Gastroesophageal sphincter (tissue), 4 donors: ENCODE data around the gene RERG. TPM values are rescaled to one million over a fixed set of nuclear protein-coding genes. Genes with fewer than 3 reads are reported as not detected.

Source experiments
- ATAC-seq: fragments of 150-250 bp; one replicate; pipeline ENCODE4 v1.9.1; 2016; ENCODE audit warnings: mild to moderate bottlenecking, moderate library complexity
- H3K27ac ChIP-seq, 4 donors: fragments of 200-600 bp; sonication (generic) in 3 of 4; 1 replicate in 3 of 4; 2 replicates in 1 of 4; pipeline ENCODE4 v1.5.1; 2016 to 2019
- H3K27me3 ChIP-seq: fragments of 200-600 bp; sonication (generic); one replicate; pipeline ENCODE4 v1.5.1; 2019
- H3K36me3 ChIP-seq, 2 donors: fragments of 200-600 bp; sonication (generic); one replicate each; pipeline ENCODE4 v1.5.1; 2019; ENCODE audit warnings: control low read depth in 1 of 2
- H3K4me1 ChIP-seq, 3 donors: fragments of 200-600 bp; sonication (generic); 1 replicate in 2 of 3; 2 replicates in 1 of 3; pipeline ENCODE4 v1.5.1; 2016 to 2019; ENCODE audit warnings: control low read depth in 2 of 3
- H3K4me3 ChIP-seq, 2 donors: fragments of 200-600 bp; sonication (generic); one replicate each; pipeline ENCODE4 v1.5.1; 2019; ENCODE audit warnings: mild to moderate bottlenecking in 1 of 2, moderate library complexity in 1 of 2
- H3K9me3 ChIP-seq, 3 donors: fragments of 200-600 bp; sonication (generic); one replicate each; pipeline ENCODE4 v1.5.1; 2017 to 2019; ENCODE audit warnings: control low read depth in 2 of 3
- CTCF ChIP-seq, 4 experiments: fragments of 200-600 bp in 2 of 4; fragments of 450-650 bp in 2 of 4; sonication (generic) in 1 of 4; IDR thresholded peaks; one replicate each; pipeline ENCODE4 v1.5.1; 2017 to 2019; ENCODE audit warnings: antibody characterized with exemption in 4 of 4, mild to moderate bottlenecking in 2 of 4, moderate library complexity in 2 of 4
- EP300 ChIP-seq: sonication (generic); formaldehyde crosslinking; IDR thresholded peaks from one replicate; pipeline ENCODE4 v1.6.1; 2017; ENCODE audit warnings: antibody characterized with exemption, mild to moderate bottlenecking
- POLR2A ChIP-seq, 2 donors: fragments of 450-650 bp; IDR thresholded peaks; one replicate each; pipeline ENCODE4 v1.6.1; 2017; ENCODE audit warnings: antibody characterized with exemption in 2 of 2, mild to moderate bottlenecking in 2 of 2, moderate library complexity in 1 of 2
- POLR2AphosphoS5 ChIP-seq: sonication (generic); formaldehyde crosslinking; IDR thresholded peaks from one replicate; pipeline ENCODE4 v1.6.1; 2017; ENCODE audit warnings: antibody characterized with exemption
- WGBS, 2 donors: methylation state at CpG; one replicate each; pipeline ENCODE4 v1.1.5; 2018; ENCODE audit warnings: low coverage in 1 of 2; 5-methylcytosine and 5-hydroxymethylcytosine counted together
- total RNA-seq, 4 donors: library from RNA; depleted of rRNA; stranded (reverse); fragments of >200 nt; gene quantifications; one replicate each; pipeline ENCODE4 v1.1.0, GENCODE V29; 2016

RERG gene
- total RNA-seq, 4 donors from 2014 or later: 13.6 to 32.0 (median 19.8) TPM

- H3K27me3 ChIP-seq: no peaks in the 10 kb centered on the region
- no peaks in the 10 kb centered on the region for H3K9me3 ChIP-seq
- no peaks in the 10 kb centered on the region for H3K4me1 ChIP-seq
- no peaks in the 10 kb centered on the region for H3K36me3 ChIP-seq
- no peak overlapping the region for H3K27ac ChIP-seq
- no peak overlapping the region for H3K4me3 ChIP-seq
- no peak for ATAC-seq
- TF ChIP-seq EP300 (no peak), POLR2AphosphoS5 (no peak), CTCF (IDR thresholded peaks at IDR 0.05) (no peak), POLR2A (IDR thresholded peaks at IDR 0.05) (no peak)
These were observed 90.7 kb downstream of the RERG start for GRCh38 chr12:15130541-15130940.

- H3K4me1 ChIP-seq: no peaks in the 10 kb centered on the region
- no peaks in the 10 kb centered on the region for H3K9me3 ChIP-seq
- no peak overlapping the region for H3K27ac ChIP-seq
- no peak overlapping the region for H3K4me3 ChIP-seq
- ATAC-seq: no peak
- no peaks in the 10 kb centered on the region for H3K27me3 ChIP-seq
- TF ChIP-seq CTCF (IDR thresholded peaks at IDR 0.05) (no peak), POLR2A (IDR thresholded peaks at IDR 0.05) (no peak), POLR2AphosphoS5 (no peak), EP300 (no peak)
- no peaks in the 10 kb centered on the region for H3K36me3 ChIP-seq
These were observed 97.8 kb downstream of the RERG start for GRCh38 chr12:15123401-15123800.

GRCh38 chr12:15122344-15122743 is 98.9 kb downstream of the RERG start:
- Histone ChIP-seq H3K9me3 (no peaks in the 10 kb centered on the region), H3K4me3 (no peak overlapping the region), H3K27ac (no peak overlapping the region), H3K4me1 (no peaks in the 10 kb centered on the region), H3K27me3 (no peaks in the 10 kb centered on the region), H3K36me3 (no peaks in the 10 kb centered on the region)
- no peak for TF ChIP-seq CTCF (IDR thresholded peaks at IDR 0.05)
- no peak for ATAC-seq
- 50 to 57% methylated on average over 4 of the region's 4 CpGs for WGBS, 2 donors

GRCh38 chr12:15118955-15119354 is 102.3 kb downstream of the RERG start:
- 0 to 100% methylated on average over 1 of the region's 1 CpG for WGBS, 2 donors
- ATAC-seq: no peak
- H3K27ac ChIP-seq: no peak overlapping the region
- no peak for TF ChIP-seq POLR2A (IDR thresholded peaks at IDR 0.05)
- no peak for TF ChIP-seq EP300
- TF ChIP-seq CTCF (IDR thresholded peaks at IDR 0.05): no peak
- TF ChIP-seq POLR2AphosphoS5: no peak
- H3K4me3 ChIP-seq: no peak overlapping the region
- no peaks in the 10 kb centered on the region for H3K36me3 ChIP-seq
- peaks cover 0 to 9% (median 0%) of the 10 kb centered on the region in 3 donors for H3K4me1 ChIP-seq
- no peaks in the 10 kb centered on the region for H3K9me3 ChIP-seq
- no peaks in the 10 kb centered on the region for H3K27me3 ChIP-seq

- peaks cover 0 to 9% (median 0%) of the 10 kb centered on the region in 3 donors for H3K4me1 ChIP-seq
- H3K27me3 ChIP-seq: no peaks in the 10 kb centered on the region
- no peak for ATAC-seq
- no peak overlapping the region for H3K4me3 ChIP-seq
- no peaks in the 10 kb centered on the region for H3K9me3 ChIP-seq
- no peaks in the 10 kb centered on the region for H3K36me3 ChIP-seq
- WGBS, 2 donors: 47 to 75% methylated on average over 1 of the region's 1 CpG
- H3K27ac ChIP-seq: no peak overlapping the region
- TF ChIP-seq EP300 (no peak), CTCF (IDR thresholded peaks at IDR 0.05) (no peak), POLR2AphosphoS5 (no peak), POLR2A (IDR thresholded peaks at IDR 0.05) (no peak)
These were observed 104.2 kb downstream of the RERG start for GRCh38 chr12:15116983-15117382.
